HG02943 (cell line): Measurements from ENCODE around the gene GPR101.
"Not testable (repeated sequence)": the region's sequence is repeated elsewhere in the genome, so short reads cannot be mapped to it uniquely, and the experiment has no call there.

Source experiments
- ATAC-seq: cut with Tn5 transposase; IDR thresholded peaks from one replicate; pipeline ENCODE4 v1.9.1; 2021; ENCODE audit warnings: mild to moderate bottlenecking, low read depth, moderate library complexity; ENCODE audit not compliant: unreplicated experiment

The GPR101 gene

DNA sequence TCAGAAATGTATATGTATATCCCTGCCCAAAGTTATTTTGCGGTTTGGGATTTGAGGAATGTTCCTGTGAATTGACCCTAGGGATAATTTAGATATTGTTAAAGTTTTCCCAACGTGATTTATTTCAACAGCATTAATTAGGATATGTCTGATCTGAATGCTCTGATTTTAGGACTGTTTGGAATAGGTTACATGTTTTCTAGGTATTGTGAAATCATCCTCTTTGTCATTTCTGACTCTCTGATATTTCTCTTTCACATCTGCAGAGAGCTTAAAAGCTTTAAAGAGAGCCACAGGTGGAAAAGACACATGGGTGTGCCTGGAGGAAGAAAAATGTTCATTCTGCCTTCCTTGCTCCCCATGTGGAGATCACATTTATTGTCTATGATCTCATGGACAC lies 5.1 kb downstream of the GPR101 start:
- ATAC-seq: no peak

DNA sequence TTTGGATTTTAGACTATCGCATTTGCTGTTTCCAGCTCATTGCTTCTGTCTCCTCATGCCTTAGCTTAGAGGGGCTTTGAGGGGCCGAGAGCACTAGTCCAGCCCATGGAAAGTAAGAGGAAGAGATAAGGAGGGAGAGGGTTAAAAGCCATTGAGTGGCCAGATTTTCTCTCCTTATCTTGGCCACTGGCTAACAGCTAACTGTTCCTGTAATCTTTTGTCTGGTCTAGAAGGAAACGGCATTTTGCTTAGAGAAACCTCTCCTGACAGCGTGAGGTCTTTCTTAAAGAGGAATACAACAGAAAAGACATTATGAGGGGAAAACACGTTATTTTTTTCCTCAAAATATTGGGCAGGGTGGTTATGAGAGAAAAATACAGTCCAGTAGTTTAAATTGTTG lies 7.9 kb downstream of the GPR101 start:
- ATAC-seq: no peak

GRCh38 chrX:137000236-137000635 lies 33.6 kb downstream of the GPR101 start:
- ATAC-seq: not testable (repeated sequence)

GRCh38 chrX:136999024-136999423 lies 34.8 kb downstream of the GPR101 start:
- no peak for ATAC-seq
